Type B pancreatic cell (in vitro differentiated cells): ENCODE measurements around the gene TK2. TPM values are rescaled to one million over a fixed set of nuclear protein-coding genes. Genes with fewer than 3 reads are reported as not detected.

ENCODE experiments used
- DNase-seq: peaks from one replicate; pipeline ENCODE4 v3.0.0; 2021; ENCODE audit warnings: mixed read lengths; ENCODE audit not compliant: unreplicated experiment; ENCODE audit errors: extremely low spot score
- H3K27ac Mint-ChIP-seq: 2 replicates; pipeline ENCODE4 v1.8.0; 2021; ENCODE audit warnings: mild to moderate bottlenecking, mixed read lengths
- H3K27me3 Mint-ChIP-seq: 2 replicates; pipeline ENCODE4 v1.8.0; 2021; ENCODE audit warnings: mixed read lengths
- H3K36me3 Mint-ChIP-seq: 2 replicates; pipeline ENCODE4 v1.8.0; 2021; ENCODE audit warnings: mixed read lengths
- H3K4me1 Mint-ChIP-seq: one replicate; pipeline ENCODE4 v1.8.0; 2021; ENCODE audit warnings: mixed read lengths; ENCODE audit not compliant: unreplicated experiment
- H3K4me3 Mint-ChIP-seq: 2 replicates; pipeline ENCODE4 v1.8.0; 2021; ENCODE audit warnings: mild to moderate bottlenecking, mixed read lengths
- H3K9me3 Mint-ChIP-seq: 2 replicates; pipeline ENCODE4 v1.8.0; 2021; ENCODE audit warnings: mixed read lengths
- CTCF ChIP-seq: fragments of 200-600 bp; sonication (generic); conservative IDR thresholded peaks from 2 replicates; pipeline ENCODE4 v1.5.0; 2021; ENCODE audit warnings: antibody characterized with exemption, mild to moderate bottlenecking
- total RNA-seq: library from RNA; stranded (reverse); gene quantifications from 2 replicates; pipeline ENCODE4 v1.2.1, GENCODE V29; 2021; ENCODE audit warnings: low replicate concordance

The TK2 gene
- total RNA-seq, 1 donor from 2014 or later = 18.4 TPM

- H3K9me3 Mint-ChIP-seq = no peaks in the 10 kb centered on the region
- TF ChIP-seq CTCF = no peak
- no peaks in the 10 kb centered on the region for H3K36me3 Mint-ChIP-seq
Observed at GRCh38 chr16:66493490-66494401, 56.2 kb downstream of the TK2 start.

GRCh38 chr16:66491716-66492064 lies 58.2 kb downstream of the TK2 start:
- H3K36me3 Mint-ChIP-seq = no peaks in the 10 kb centered on the region
- H3K4me1 Mint-ChIP-seq = no peaks in the 10 kb centered on the region

More at GRCh38 chr16:66493490-66494401, 56.2 kb downstream of the TK2 start:
- Mint-ChIP-seq H3K27ac (no peak overlapping the region), H3K4me1 (no peaks in the 10 kb centered on the region), H3K27me3 (no peaks in the 10 kb centered on the region), H3K4me3 (no peak overlapping the region)
- no peak for DNase-seq

GRCh38 chr16:66490774-66491715 lies 58.9 kb downstream of the TK2 start:
- DNase-seq = no peak
- Mint-ChIP-seq H3K4me3 (no peak overlapping the region), H3K9me3 (no peaks in the 10 kb centered on the region), H3K27me3 (no peaks in the 10 kb centered on the region), H3K36me3 (no peaks in the 10 kb centered on the region), H3K27ac (no peak overlapping the region), H3K4me1 (no peaks in the 10 kb centered on the region)
- TF ChIP-seq CTCF = no peak

More at GRCh38 chr16:66491716-66492064, 58.2 kb downstream of the TK2 start:
- no peaks in the 10 kb centered on the region for H3K9me3 Mint-ChIP-seq
- H3K4me3 Mint-ChIP-seq = no peak overlapping the region
- DNase-seq = no peak
- no peak for TF ChIP-seq CTCF
- H3K27ac Mint-ChIP-seq = no peak overlapping the region
- no peaks in the 10 kb centered on the region for H3K27me3 Mint-ChIP-seq

- no peak for TF ChIP-seq CTCF
- H3K4me1 Mint-ChIP-seq = no peaks in the 10 kb centered on the region
- H3K36me3 Mint-ChIP-seq = no peaks in the 10 kb centered on the region
- no peaks in the 10 kb centered on the region for H3K9me3 Mint-ChIP-seq
- H3K27me3 Mint-ChIP-seq = no peaks in the 10 kb centered on the region
- DNase-seq = no peak
- no peak overlapping the region for H3K4me3 Mint-ChIP-seq
- H3K27ac Mint-ChIP-seq = no peak overlapping the region
Observed at GRCh38 chr16:66489818-66490217, 60.1 kb downstream of the TK2 start.

- Mint-ChIP-seq H3K4me1 (no peaks in the 10 kb centered on the region), H3K27me3 (no peaks in the 10 kb centered on the region), H3K9me3 (no peaks in the 10 kb centered on the region), H3K4me3 (no peak overlapping the region), H3K36me3 (no peaks in the 10 kb centered on the region), H3K27ac (no peak overlapping the region)
- no peak for DNase-seq
- TF ChIP-seq CTCF = no peak
Observed at GRCh38 chr16:66489385-66489784, 60.5 kb downstream of the TK2 start.
